ENCODE data around the gene HIC2.
"Not testable (repeated sequence)": the region's sequence is repeated elsewhere in the genome, so short reads cannot be mapped to it uniquely, and the experiment has no call there.

GRCh38 chr22:21490556-21490955 is 73.4 kb downstream of the HIC2 start:
- TF ChIP-seq CTCF (IDR thresholded peaks at IDR 0.05); POLR2A (IDR thresholded peaks at IDR 0.05; ENCODE audit: low read depth); POLR2AphosphoS5 (IDR thresholded peaks at IDR 0.05); EP300 (IDR thresholded peaks at IDR 0.05): not testable (repeated sequence)

All from esophagus muscularis mucosa (tissue), 4 donors.